CD4-positive, alpha-beta T cell treated with Interleukin-6 for 4 hours (primary cell): ENCODE results near the gene HLCS.
"Not testable (repeated sequence)": the region's sequence is repeated elsewhere in the genome, so short reads cannot be mapped to it uniquely, and the experiment has no call there.

ENCODE experiments used
- DNase-seq: peaks from one replicate; pipeline ENCODE4 v3.0.0-alpha.2; 2020; ENCODE audit warnings: mixed read lengths

Gene HLCS

DNA sequence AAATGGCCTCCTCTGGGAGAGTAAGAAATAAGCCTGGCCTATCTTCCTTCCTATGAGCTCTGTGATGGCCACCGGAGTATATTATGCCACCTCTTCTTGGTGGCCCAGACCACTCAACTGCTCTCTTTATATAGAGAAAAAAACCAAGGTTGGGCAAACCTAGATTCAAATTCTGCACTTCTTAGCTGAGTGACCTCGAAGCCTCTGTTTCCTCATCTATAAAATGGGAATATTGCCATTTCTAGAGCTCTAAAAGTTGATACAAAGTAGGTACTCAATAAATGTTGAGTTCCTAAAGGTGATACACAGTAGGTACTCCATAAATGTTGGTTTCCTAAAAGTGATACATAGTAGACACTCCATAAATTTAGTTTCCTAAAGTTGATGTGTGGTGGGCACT, 120.7 kb downstream of the HLCS start:
- DNase-seq: no peak

DNA sequence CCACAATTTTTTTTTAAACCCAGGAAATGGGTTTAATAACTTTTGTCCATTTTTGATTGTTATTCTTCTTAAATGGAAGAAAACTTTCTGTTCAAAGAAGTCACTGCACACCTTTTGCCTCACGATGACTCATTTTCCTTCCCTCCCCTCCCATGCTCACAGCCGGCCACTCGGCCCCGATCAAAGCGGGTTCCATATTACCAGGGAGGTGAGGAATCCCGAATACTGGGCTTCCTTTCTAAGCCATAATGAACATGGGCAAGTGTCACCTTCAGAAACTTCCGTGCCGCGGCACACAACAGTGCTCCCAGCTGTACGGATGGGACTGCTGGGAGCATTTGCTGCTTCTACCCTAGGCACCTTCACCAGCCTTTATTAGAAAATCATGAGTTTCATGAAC, 121.4 kb downstream of the HLCS start:
- no peak for DNase-seq

DNA sequence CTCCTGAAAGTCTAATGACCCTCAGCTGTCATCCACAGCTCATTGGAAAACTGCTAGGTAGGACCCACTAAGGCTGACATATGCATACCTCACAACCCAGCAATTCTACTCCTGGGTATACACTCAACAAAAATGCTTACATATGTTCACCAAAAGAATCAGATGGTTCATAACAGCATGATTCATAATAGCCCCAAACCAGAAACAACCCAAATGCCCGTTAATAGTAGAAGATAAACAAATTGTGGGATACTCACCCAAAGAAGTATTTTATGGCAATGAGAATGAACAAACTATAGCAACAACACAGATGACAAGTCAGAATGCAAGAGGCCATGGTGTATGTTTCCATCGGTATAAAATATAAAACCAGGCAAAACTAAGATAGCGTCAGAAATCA, 124.6 kb downstream of the HLCS start:
- DNase-seq: no peak

DNA sequence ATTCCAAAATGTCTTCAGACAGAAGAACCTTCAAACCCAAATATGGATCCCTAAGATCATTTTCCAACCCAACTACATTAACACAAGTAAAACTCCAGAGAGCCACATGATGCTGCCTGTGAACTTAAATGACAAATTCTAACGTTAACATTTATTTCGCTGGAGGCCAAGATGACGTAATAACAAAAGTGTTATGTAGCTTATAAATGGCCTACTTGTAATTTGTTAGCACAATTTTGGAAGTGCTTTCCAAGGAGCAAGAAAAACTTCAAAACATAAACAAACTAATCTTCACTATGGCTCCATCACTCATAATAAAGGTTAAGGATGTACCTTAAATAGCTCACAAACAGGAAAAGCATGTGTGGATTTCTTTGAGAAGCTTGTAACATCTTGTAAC, 126.7 kb downstream of the HLCS start:
- DNase-seq: no peak

DNA sequence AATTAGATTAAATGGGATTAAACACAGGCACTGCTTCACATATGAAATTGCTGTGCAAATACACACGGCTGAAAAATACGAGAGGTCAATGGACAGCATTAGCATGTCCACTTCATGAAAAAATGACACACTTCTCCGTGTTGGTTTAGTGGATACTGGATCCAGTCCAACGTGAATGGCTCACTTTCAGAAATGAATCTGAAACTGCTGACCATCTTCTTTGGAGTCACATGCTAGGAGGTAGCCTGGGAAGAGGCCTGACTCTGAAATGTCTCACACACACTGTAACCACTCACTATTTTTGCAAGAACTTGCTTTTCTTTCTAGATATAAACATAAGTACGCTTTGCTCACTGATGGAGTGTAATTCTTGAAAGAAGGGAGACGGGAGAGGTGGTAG, 127.3 kb downstream of the HLCS start:
- no peak for DNase-seq

DNA sequence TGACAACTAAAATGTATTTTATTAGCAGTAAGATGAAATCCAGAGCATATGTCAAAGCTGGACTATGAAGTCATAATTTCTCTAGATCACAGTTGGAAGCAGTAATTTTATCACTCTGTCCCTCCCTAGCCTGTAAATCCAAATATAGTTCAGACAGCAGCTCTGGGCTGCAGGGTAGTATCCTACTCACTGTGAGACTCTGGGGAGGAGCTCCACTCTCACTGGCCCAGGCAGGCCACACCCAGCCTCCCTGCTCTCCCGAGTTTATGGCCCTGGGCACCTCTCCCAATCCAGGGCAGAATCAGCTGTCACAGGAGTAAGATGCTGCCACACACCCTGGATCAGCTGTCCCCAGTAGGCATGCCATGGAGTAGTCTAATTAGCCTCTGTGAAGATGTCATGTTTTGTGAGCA, 131.1 kb downstream of the HLCS start:
- DNase-seq: no peak

DNA sequence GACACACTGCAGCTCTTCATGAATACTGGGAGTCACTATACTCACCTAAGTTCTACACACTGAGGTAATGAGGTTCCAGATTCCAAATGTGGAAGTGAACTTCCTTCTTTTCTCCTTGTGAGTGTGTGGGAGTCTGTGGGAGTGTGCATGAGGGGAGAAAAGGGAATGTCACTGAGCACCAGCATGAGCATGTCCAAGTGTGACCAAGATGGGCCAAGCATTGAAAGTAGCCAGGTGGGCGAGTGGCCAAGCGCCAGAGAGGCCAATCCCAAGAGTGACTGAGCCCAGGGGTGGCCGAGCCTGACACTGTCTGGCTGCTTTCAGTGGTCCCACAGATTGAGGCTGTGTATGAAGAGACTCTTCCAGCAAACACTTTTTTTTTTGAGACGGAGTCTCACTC, 132.3 kb downstream of the HLCS start:
- no peak for DNase-seq

DNA sequence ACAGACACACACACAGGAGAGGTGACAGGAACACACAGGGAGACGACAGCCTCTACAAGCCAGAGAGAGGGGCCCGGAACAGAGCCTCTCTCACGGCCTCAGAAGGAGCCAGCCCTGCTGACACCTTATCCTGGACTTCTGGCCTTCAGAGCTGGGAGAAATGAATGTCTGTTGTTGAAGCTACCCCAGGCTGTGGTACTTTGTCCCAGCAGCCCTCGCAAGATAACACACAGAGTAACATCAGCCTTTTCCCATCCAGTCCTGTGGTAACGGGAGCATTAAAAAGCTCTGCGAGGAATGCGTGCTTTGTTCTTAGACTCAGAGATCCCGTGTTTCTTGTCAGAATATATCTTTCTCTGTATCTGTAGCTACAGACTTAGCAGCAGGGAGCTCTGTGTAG, 136.4 kb downstream of the HLCS start:
- DNase-seq: no peak

DNA sequence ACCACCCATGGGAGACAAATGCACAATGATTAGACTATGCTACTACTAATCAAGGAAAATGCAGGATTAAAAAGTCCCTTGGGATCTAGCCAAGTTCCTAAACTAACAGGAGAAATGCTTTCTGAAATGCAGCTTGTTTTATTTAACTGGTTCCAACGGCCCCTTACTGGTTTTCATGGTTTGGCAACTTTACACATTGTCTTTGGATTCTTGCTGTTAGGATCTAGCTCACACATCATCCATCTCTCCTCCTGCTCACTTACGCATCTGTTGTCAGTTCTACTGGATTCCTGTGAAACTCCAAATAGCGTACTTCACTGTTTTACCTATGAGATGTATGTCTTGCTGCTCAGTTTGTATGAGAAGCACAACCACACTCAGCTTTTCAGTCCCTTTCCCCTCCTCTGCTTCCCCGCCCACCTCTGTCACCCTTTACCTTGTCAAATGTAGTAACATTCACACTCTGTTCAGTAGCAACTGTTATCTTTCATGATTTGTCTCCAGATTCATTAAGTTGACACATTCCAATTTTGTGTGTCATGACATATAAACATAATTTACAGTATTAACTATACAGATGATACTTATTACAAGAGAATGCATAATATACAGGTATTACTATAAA, 137.5 kb downstream of the HLCS start:
- no peak for DNase-seq

DNA sequence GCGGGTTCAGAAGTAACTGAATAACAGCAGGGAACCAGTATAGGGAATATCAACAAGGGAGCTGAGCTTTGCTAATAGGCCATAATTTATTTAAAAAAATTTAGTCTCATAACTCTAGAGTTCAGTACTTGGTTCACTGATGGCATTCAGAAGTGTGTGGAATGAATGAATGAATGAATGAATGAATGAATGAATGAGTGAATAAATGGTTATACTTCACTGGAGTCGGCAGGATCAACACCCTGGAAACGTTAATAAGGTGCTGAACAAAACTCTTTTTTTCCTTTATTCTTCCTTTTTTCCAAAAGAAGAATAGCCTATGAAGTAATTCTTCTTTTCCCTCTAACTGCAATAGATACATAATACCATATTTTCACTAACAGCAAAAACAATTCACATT, 138.3 kb downstream of the HLCS start:
- no peak for DNase-seq

DNA sequence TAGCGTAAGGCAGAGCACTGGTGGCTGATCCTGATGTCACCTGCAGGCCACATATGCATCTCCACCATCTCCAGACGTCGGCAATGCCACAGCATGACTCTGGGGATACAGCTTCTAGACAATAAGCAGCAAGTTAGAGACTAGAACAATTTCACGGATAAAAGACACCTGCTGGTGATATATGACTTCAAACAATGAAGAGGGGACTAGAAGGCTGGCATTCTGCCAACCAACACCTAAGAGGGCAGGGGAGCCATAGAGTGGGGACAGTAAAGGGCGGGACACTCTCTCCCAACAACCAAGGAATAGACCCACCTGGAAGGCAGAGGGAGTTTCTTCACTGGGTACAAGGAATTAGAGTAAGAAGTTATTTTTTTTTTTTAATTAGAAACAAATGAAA, 140.8 kb downstream of the HLCS start:
- no peak for DNase-seq

DNA sequence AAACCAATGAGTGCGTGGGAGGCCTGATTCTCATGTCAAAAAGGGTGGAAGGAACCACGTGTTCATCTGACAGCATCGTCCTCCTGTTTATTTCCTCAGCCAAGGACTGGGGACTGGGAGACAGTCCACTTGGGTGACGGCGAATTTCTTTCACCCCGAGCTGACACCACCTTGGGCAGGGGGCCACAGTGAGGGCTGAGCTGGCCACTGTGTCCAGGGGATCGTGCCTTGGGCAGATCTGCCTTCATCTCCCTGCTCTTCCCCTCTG, 145.5 kb downstream of the HLCS start:
- no peak for DNase-seq

DNA sequence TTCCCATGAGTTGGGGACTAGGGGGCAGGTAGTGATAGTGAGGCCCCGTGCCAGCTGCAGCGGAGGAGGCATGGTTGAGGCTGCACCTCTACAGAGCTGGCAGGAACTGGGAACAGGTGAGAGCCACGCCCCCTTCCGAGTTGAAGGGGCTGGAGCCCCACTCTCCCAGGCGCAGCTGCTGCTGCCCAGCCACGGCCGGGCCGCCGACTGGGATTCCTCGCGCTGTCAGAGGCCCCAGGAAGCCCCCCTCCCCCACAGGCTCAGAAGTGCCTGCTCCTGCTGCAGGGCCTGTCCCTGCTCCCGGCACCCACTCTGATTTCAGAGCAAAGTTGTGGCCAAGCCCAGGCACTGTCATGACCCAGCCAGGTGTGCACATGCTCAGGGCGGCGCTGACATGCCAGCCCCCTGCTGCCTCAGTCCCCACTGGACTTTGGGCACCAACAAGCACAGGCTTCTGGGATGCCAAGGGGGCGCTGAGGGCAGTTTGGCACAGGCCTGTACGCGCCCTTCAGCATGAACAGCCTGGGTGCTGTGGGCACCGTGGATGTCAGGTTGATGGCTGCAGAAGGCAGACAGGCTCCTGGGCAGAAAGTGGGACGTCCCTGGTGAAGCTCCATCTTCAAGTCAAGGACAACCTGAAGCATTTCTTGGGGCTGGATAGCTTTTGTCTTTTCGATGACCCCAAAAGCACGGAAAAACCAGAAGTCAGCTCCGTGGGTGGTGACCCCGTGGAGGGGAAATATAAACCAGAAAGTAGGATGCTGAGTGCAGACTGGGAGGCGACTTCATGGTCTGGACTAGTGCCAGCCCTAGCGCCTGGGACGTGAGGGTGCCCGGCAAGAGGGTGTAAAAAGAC, 146.1 kb downstream of the HLCS start:
- no peak for DNase-seq

DNA sequence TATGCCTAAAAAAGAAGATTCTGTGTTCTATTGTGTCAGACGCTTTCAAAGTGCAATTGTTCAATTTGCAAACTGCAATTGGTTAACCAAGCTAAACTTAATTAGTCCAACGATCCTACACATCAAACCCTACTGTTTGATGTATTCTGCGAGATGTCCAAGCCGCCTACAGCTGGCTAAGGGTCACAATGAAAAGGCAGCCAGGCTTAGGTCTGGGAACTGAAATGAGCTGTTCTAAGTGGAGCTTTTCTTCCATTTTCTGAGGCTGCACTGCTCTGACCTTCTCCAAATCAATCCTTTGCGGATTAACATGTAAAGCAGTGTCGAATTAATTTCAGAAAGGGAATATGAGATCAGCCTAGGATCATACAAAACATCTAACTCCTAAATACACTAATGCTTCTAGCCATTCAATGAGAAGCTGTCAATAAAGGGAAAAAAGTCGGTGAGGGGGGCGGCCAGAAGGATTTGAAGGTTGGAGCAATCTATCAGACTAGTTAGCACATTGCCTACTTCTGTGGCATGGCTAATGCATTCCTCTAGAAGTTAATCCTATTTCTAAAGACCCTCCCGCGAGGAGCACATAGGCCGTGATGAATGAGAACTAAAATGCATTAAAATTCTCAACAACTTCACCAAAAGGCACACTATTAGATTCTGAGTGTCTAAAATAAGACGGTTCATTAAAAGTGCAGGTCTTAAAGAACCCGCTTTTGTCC, 148.6 kb downstream of the HLCS start:
- DNase-seq: no peak

DNA sequence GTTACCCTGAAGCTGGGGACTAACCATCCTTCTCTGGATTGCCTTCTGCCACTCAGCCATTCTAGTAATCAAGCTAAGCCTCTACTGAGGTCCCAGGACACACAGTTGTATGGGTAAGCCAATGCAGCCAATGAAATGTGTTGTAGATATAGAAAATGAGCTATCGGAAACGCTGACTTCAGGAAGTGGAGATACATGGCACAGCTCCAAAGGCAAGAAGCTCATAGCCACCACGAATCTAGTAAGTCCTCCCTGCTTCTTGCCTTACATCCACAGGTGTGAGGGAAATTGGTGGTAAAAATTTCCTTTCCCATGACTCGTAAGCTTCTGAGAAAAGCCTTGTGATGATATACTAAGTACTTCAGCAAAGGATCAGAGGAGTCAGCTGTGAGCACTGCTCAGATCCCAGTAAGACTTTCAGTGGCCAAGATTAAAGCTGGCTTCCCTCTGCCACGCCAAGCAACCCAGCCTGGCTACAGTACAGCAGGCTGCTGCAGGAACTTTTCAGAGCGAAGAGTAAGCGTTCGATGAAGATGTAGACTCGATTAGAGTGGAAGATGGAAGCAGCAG, 149.8 kb downstream of the HLCS start:
- no peak for DNase-seq

DNA sequence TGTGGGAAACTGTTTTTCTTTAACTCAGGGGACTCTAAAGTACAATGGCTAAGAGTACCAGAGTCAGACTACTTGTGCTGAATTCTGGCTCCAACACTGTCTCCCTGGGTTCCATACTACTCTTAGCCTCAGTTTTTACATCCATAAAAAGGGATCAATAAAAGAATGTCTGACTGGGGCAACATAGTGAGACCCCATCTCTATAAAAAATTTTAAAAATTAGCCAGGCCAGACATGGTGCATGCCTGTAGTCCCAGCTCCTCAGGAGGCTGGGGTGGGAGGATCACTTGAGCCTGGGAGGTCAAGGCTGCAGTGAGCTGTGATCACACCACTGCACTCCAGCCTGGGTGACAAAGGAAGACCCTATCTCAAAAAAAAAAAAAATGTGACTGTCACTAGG, 150.4 kb downstream of the HLCS start:
- DNase-seq: not testable (repeated sequence)

DNA sequence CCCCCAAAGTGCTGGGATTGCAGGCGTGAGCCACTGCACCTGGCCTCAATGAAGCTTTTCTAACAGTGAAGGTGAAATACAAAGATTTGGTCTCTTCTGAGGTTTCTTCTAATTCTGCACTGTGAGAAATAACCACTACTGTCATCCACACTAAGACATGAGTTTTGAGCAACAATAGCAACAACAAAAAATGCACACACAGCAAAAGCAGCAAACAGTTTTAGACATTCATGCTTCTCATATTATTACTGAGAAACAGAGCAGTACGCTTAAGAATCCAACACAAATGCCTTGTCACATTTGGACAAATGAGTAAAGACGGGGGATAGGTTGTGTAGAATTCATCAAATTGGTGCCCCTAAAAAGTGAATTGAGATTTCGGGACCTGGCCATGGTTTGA, 151.2 kb downstream of the HLCS start:
- DNase-seq: no peak

DNA sequence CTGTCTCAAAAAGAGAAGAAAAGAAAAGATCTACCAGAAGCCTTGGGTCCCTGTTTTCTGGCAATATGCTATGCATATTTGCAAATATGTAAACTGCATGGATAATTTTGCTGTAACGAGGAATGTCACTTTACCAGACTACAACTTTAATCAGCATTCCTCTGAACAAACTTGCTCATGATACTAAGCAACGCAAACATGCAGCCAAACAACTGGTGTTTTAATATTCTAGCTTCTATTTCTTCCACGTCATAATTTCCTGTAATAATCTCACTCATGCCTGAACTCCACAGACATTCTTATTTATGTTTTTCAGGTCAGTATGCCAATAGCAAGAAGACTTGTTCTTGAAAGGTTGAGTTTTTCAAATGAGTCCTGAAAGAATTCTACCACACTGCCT, 153.4 kb downstream of the HLCS start:
- DNase-seq: no peak

DNA sequence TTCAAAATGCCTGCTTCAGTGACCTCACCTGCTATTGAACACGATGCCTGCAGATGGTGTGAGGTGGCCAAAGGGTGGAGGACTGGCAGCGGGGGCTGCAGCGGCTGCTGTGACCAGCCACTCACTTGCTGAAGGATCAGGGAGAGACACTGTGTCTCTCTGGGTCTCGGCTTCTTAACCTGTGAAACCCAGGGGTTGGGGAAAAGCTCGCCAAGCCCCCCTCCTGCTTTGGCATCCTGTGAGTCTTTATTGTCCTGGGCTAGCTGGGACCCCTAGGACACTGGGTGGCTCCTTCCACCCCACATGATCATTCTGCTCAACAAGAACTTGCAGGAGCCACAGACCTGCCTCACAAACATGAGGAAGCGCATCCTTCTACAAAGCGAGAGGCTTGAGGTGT, 154.7 kb downstream of the HLCS start:
- no peak for DNase-seq

DNA sequence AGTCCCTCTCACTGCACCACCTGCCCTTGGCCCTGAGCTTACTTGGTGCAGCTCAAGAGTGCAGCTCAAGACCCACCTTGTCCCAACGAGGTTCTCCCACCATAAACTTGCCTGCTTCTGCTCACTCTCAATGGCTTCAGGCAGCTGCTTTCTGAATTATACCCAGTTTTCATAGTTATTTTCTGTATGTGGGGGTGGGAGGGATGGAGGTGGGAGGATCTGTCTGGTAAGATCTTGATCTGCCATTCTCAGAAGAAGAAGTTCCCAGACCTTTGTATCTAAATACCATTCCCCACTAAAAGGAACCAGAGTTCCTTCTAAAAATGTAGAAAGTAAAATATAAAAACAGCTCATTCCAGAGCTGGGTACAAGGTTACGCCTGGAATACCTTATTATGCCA, 156.0 kb downstream of the HLCS start:
- no peak for DNase-seq

DNA sequence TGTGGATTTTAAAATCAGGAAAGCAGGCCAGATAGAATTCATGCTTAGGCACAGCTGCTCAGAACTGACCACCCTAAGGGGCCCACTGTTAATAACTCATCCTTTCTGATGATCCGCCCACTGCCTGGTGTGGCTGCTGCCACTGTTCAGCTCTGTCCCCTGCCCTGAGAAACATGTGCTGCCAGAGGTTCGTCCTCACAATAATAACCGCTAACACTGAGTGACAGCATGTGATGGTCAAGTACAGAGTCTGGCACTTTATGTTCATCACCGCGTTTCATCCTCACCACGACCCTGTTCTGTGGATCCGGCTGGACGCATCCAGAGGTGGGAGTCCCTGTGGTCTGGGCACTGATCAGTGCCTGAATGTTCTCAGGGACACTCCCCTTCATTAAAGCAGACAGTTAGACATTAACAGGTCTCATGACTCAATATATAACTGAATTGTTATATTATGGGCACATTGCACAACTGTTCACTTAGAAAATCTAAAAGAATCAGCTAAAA, 159.0 kb downstream of the HLCS start:
- DNase-seq: no peak

DNA sequence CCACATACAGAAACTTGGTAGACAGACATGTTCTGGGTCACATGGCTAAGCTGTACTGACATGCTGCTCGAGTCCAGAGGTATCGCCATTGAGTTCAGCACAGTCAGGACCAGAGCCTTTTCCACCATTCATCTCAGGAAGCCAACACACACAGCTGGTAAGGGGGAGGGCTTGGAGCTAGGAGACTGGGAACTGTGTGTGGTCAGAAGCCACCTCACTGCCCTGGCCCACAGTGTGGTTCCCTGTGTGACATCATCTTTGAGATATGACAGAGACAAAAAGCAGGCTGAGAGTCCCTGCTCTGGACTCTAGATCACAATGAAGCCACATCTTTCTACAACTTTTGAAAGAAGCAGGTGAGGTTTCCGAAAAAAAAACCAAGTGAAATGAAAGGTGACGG, 160.4 kb downstream of the HLCS start:
- no peak for DNase-seq

DNA sequence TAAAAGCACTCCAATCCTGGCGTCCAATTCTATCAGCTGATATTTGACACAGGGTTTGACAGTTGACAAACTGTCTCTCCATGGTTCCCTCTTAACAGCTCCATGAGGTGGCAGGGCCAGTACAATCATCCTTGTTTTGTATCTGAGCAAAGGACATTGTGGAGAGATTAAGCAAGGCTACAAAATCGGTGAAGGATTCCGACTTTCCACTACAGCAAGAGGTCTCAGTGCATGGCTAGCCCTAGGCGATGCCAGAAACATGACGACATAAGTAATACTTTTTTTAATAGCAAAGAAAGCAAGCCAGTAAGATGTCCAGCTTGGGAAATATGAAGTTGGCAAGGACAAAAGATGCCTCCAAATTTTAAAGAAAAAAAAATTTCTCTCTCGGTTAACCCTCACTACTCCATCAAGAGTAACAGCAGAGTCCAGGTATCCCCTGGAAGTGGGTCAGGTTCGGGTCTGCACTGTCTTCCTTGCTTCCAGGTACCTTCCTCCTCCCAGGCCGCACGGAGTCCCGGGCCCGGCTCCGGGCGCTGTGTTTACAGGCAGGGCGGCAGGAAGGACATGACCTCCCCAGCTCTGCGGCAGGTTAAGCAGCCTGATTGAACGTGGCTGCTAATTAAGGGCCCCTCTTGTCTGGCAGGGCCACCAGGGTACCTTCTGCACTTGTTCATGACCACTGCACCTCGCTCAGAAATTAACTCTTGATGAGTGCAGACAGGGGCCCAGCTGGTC, 161.4 kb downstream of the HLCS start:
- DNase-seq: no peak
